Calu3 (cell line): ENCODE data around the gene DENND5A. TPM values are rescaled to one million over a fixed set of nuclear protein-coding genes. Genes with fewer than 3 reads are reported as not detected.

Experiments
- BruUV-seq: library from RNA; stranded (reverse); fragments of 400-500 nt; replicated peaks from 2 replicates; lab custom pipeline; 2021; lab: Mats Ljungman, UMichigan
- CTCF ChIA-PET: fragments of 300-600 bp; sonication (Branson Sonifier 250); formaldehyde crosslinking; loops from one replicate; lab custom pipeline; 2022; ENCODE audit warnings: antibody characterized with exemption; lab: Charles Lee
- DNase-seq: peaks from one replicate; pipeline ENCODE4 v3.0.0; 2022
- H3K27ac Mint-ChIP-seq: one replicate; pipeline ENCODE4 v1.8.0; 2022; ENCODE audit warnings: mixed read lengths; ENCODE audit not compliant: unreplicated experiment
- H3K27me3 Mint-ChIP-seq: one replicate; pipeline ENCODE4 v1.8.0; 2022; ENCODE audit warnings: mixed read lengths; ENCODE audit not compliant: unreplicated experiment
- H3K36me3 Mint-ChIP-seq: one replicate; pipeline ENCODE4 v1.8.0; 2022; ENCODE audit warnings: mild to moderate bottlenecking, moderate library complexity, mixed read lengths; ENCODE audit not compliant: insufficient read depth, unreplicated experiment
- H3K4me1 Mint-ChIP-seq: one replicate; pipeline ENCODE4 v1.8.0; 2022; ENCODE audit warnings: mild to moderate bottlenecking, low read depth, mixed read lengths; ENCODE audit not compliant: unreplicated experiment
- H3K4me3 Mint-ChIP-seq: one replicate; pipeline ENCODE4 v1.8.0; 2022; ENCODE audit warnings: mild to moderate bottlenecking, low read depth, moderate library complexity, mixed read lengths; ENCODE audit not compliant: unreplicated experiment
- H3K9me3 Mint-ChIP-seq: one replicate; pipeline ENCODE4 v1.8.0; 2022; ENCODE audit warnings: low read depth, mixed read lengths; ENCODE audit not compliant: unreplicated experiment
- CTCF ChIP-seq: fragments of 200-600 bp; IDR thresholded peaks from one replicate; pipeline ENCODE4 v1.8.0; 2022; ENCODE audit warnings: antibody characterized with exemption; ENCODE audit not compliant: unreplicated experiment
- intact Hi-C: fragments of 100-400 bp; cut with micrococcal nuclease; formaldehyde crosslinking; loops from one replicate; pipeline ENCODE4 v1.10.0; 2022; ENCODE audit not compliant: unreplicated experiment
- total RNA-seq: library from RNA; stranded (reverse); gene quantifications from 2 replicates; pipeline ENCODE4 v1.2.3, GENCODE V29; 2022

DENND5A gene
- total RNA-seq, 1 experiment from 2014 or later = 40.0 TPM

DNA sequence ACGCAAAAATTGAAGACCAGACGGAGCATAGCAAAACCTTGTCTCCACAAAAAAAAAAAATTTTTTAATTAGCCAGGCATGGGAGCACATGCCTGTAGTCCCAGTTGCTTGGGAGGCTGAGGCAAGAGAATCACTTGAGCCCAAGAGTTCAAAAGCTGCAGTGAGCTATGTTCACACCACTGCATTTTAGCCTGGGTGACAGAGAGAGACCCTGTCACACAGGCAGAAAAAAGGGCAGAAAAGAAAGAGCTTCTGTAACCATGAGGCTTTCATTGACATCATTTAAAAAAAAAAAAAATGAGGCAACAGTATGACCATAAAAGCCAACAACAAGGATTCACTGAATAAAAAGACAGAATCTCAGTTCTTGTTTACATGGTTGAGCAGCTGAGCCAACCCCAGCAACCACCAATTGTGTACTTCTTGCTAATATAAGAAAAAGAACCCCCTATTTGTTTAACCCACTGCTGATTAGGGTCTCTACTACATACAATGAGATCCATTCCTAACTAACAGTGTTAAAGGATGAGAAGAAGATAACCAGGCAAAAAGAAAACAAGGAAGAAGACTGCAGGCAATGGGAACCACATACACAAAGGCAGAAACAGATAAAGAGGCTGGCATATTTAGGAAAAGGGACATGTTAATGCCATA is 87.6 kb downstream of the DENND5A start:
- no peak for TF ChIP-seq CTCF
- no peak overlapping the region for H3K4me3 Mint-ChIP-seq
- H3K9me3 Mint-ChIP-seq = no peaks in the 10 kb centered on the region
- intact Hi-C loops = no loop called here
- H3K4me1 Mint-ChIP-seq = no peaks in the 10 kb centered on the region
- DNase-seq = no peak
- CTCF ChIA-PET = no interaction called here
- H3K27me3 Mint-ChIP-seq = no peaks in the 10 kb centered on the region
- no TSS peak for BruUV-seq
- H3K27ac Mint-ChIP-seq = no peak overlapping the region
- H3K36me3 Mint-ChIP-seq = peaks cover 5% of the 10 kb centered on the region

DNA sequence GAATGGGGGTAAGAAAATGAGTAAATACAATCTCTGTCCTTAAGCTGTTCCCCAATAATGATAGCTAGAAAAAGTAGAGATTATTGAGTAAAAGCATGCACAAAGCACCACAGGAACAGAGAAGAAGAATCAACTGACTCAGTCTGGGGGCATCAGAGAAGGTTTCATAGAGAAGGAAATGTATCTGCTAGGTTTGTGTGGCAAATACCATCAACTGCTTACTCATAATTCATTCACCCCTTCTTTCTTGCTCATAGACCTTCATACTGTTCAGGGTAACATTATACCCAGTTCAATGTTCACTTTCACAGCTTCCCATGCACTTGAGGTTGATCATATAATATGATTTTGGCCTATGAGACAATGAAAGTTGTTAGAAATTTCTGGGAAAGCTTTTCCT is 88.6 kb downstream of the DENND5A start:
- H3K4me3 Mint-ChIP-seq = no peak overlapping the region
- CTCF ChIA-PET = interaction anchor here (0.6 kb wide), 1 partner anchor 69 kb away, joined by 5 read pairs; no protein-coding TSS in a partner anchor
- peaks cover 5% of the 10 kb centered on the region for H3K36me3 Mint-ChIP-seq
- no TSS peak for BruUV-seq
- no peak for TF ChIP-seq CTCF
- intact Hi-C loops = no loop called here
- no peaks in the 10 kb centered on the region for H3K4me1 Mint-ChIP-seq
- no peak for DNase-seq
- no peaks in the 10 kb centered on the region for H3K27me3 Mint-ChIP-seq
- no peaks in the 10 kb centered on the region for H3K9me3 Mint-ChIP-seq
- no peak overlapping the region for H3K27ac Mint-ChIP-seq

GRCh38 chr11:9176136-9176535 is 89.0 kb downstream of the DENND5A start:
- no peaks in the 10 kb centered on the region for H3K27me3 Mint-ChIP-seq
- TF ChIP-seq CTCF = no peak
- CTCF ChIA-PET = interaction anchor here (0.6 kb wide), 1 partner anchor 69 kb away, joined by 5 read pairs; no protein-coding TSS in a partner anchor

GRCh38 chr11:9172389-9172788 is 92.8 kb downstream of the DENND5A start:
- CTCF ChIA-PET = no interaction called here
- Mint-ChIP-seq H3K4me1 (no peaks in the 10 kb centered on the region), H3K27me3 (no peaks in the 10 kb centered on the region), H3K27ac (no peak overlapping the region), H3K9me3 (no peaks in the 10 kb centered on the region), H3K36me3 (peaks cover 9% of the 10 kb centered on the region), H3K4me3 (no peak overlapping the region)
- DNase-seq = no peak
- no TSS peak for BruUV-seq
- intact Hi-C loops = no loop called here
- no peak for TF ChIP-seq CTCF

More at GRCh38 chr11:9176136-9176535, 89.0 kb downstream of the DENND5A start:
- H3K4me3 Mint-ChIP-seq = no peak overlapping the region
- no peaks in the 10 kb centered on the region for H3K9me3 Mint-ChIP-seq
- BruUV-seq = no TSS peak
- DNase-seq = no peak
- H3K27ac Mint-ChIP-seq = no peak overlapping the region
- intact Hi-C loops = no loop called here
- H3K36me3 Mint-ChIP-seq = peaks cover 5% of the 10 kb centered on the region
- H3K4me1 Mint-ChIP-seq = no peaks in the 10 kb centered on the region
